Stimulated activated CD4-positive, alpha-beta T cell treated with anti-CD3 and anti-CD28 coated beads, Interleukin-12 subunit alpha, Interleukin-12 subunit beta, amount 100 ng/mL, for 24 hours (primary cell): Measurements from ENCODE around the gene ECHS1.
A peak's percentile ranks its signal among the peaks of the same experiment; 100 is the strongest.
"Not testable (repeated sequence)": the region's sequence is repeated elsewhere in the genome, so short reads cannot be mapped to it uniquely, and the experiment has no call there.

ENCODE experiments used
- DNase-seq, 2 experiments: peaks; one replicate each; pipeline ENCODE4 v3.0.0-alpha.2; 2020; ENCODE audit warnings: low read depth in 2 of 2

Gene ECHS1

GRCh38 chr10:133373174-133374090 lies at the start of gene ECHS1:
ECHS1 (minus strand) TSS chr10:133373354; CDS start chr10:133373333, 21 bp downstream.
- peak; percentile 83 to 92 for DNase-seq

- DNase-seq = no peak
Measured at GRCh38 chr10:133422223-133422806, 49.2 kb upstream of the ECHS1 start.

- no peak for DNase-seq
Measured at GRCh38 chr10:133421336-133422222, 48.4 kb upstream of the ECHS1 start.

- no peak for DNase-seq
Measured at GRCh38 chr10:133420579-133420978, 47.4 kb upstream of the ECHS1 start.

GRCh38 chr10:133420028-133420427 lies 46.9 kb upstream of the ECHS1 start:
- DNase-seq = no peak

GRCh38 chr10:133419211-133419950 lies 46.2 kb upstream of the ECHS1 start:
- no peak for DNase-seq

- no peak for DNase-seq
Measured at GRCh38 chr10:133418289-133418993, 45.3 kb upstream of the ECHS1 start.

GRCh38 chr10:133415752-133416151 lies 42.6 kb upstream of the ECHS1 start:
- DNase-seq = no peak

GRCh38 chr10:133414401-133414800 lies 41.2 kb upstream of the ECHS1 start:
- not testable (repeated sequence) for DNase-seq

- DNase-seq = no peak
Measured at GRCh38 chr10:133412381-133412711, 39.2 kb upstream of the ECHS1 start.

- DNase-seq = no peak
Measured at GRCh38 chr10:133411523-133412380, 38.6 kb upstream of the ECHS1 start.

GRCh38 chr10:133405844-133406527 lies 32.8 kb upstream of the ECHS1 start:
- no peak for DNase-seq

GRCh38 chr10:133405272-133405671 lies 32.1 kb upstream of the ECHS1 start:
- no peak for DNase-seq

- DNase-seq = no peak
Measured at GRCh38 chr10:133403784-133404183, 30.6 kb upstream of the ECHS1 start.

- DNase-seq = no peak
Measured at GRCh38 chr10:133403359-133403758, 30.2 kb upstream of the ECHS1 start.

GRCh38 chr10:133401981-133402725 lies 29.0 kb upstream of the ECHS1 start:
- no peak for DNase-seq

GRCh38 chr10:133401500-133401899 lies 28.3 kb upstream of the ECHS1 start:
- DNase-seq = no peak

- DNase-seq = no peak
Measured at GRCh38 chr10:133400624-133401424, 27.7 kb upstream of the ECHS1 start.
